ENCODE measurements around the gene MOB3A.
"Not testable (repeated sequence)": the region's sequence is repeated elsewhere in the genome, so short reads cannot be mapped to it uniquely, and the experiment has no call there.

Gene MOB3A

DNA sequence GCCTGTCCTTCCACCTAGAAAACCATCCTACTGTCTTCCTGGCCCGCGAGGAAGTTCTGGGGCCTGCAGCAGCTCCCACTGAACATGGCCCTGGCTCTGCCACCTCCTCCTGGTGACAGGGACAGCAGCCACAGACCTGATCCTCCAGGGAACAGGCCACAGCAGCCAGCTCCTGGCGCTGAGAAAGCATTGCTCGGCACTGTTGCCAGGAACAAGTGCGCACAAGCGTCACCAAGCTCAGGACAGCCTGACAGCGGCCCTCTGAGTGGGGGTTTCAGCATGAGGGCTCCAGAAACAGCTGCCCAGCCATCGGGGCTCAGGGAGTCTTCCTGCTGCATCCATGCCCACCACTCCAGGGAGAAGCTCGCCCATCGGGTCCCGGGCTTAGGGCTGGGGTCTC lies 33.4 kb upstream of the MOB3A start:
- no peaks in the 10 kb centered on the region for H3K27me3 Mint-ChIP-seq
- no peaks in the 10 kb centered on the region for H3K4me1 Mint-ChIP-seq
- H3K27ac Mint-ChIP-seq, result peak overlapping the region; percentile 19 to 57
- no peak overlapping the region for H3K4me3 Mint-ChIP-seq
- ATAC-seq (no peak), DNase-seq (no peak)
- no peaks in the 10 kb centered on the region for H3K9me3 Mint-ChIP-seq

DNA sequence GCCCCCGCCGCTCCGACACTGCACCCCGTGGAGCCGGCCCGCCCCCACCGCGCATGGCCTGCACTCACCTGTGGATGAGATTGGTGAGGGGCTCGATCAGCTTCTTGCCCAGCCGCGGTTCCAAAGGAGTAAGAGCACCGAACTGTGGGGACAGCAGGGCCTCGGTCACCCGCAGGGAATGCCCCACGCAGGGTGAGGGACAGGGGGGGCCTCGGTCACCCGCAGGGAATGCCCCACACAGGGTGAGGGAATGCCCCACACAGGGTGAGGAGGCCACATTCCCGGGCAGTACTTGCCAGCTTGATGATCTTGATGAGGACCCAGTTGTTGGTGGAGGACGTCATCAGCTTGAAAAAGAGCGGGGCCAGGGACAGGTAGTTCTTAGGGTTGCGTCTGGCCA lies 32.9 kb upstream of the MOB3A start:
- H3K9me3 Mint-ChIP-seq, result no peaks in the 10 kb centered on the region
- no peak for DNase-seq
- H3K4me3 Mint-ChIP-seq, result no peak overlapping the region
- no peaks in the 10 kb centered on the region for H3K4me1 Mint-ChIP-seq
- H3K27me3 Mint-ChIP-seq, result no peaks in the 10 kb centered on the region
- no peak for ATAC-seq
- peak overlapping the region in 1 of 2 donors; percentile 19 for H3K27ac Mint-ChIP-seq

DNA sequence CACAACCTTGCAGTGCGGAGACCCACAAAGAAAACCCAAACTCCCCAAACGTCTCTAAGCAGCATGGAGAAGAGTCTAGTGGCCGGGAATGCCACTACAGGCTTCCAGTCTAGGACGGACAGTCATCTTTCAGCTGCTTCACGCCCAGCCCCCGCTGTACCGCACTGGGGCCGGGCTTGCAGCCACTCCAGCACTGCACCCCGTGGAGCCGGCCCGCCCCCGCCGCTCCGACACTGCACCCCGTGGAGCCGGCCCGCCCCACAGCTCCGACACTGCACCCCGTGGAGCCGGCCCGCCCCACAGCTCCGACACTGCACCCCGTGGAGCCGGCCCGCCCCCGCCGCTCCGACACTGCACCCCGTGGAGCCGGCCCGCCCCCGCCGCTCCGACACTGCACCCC lies 32.1 kb upstream of the MOB3A start:
- not testable (repeated sequence) for H3K4me1 Mint-ChIP-seq, DNase-seq, H3K27me3 Mint-ChIP-seq, ATAC-seq, H3K9me3 Mint-ChIP-seq, H3K4me3 Mint-ChIP-seq, H3K27ac Mint-ChIP-seq

DNA sequence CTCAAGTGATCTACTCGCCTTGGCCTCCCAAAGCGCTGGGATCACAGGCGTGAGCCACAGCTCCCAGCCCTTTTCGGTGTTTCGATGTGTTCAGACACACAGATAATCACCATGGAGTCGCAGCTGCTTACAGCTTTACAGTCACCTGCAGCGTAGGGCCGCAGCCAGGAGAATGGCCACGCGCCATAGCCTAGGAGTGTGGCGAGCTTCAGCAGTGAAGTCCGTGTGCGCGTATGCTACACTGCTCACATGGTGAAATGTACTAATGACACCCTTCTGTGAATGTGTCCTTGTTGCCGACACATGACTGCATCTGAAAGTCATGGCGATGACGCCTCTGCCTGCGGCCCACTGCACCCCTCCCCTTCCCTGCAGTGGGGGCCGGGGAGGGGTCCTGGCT lies 31.6 kb upstream of the MOB3A start:
- no peak for ATAC-seq
- no peak for DNase-seq
- no peaks in the 10 kb centered on the region for H3K27me3 Mint-ChIP-seq

DNA sequence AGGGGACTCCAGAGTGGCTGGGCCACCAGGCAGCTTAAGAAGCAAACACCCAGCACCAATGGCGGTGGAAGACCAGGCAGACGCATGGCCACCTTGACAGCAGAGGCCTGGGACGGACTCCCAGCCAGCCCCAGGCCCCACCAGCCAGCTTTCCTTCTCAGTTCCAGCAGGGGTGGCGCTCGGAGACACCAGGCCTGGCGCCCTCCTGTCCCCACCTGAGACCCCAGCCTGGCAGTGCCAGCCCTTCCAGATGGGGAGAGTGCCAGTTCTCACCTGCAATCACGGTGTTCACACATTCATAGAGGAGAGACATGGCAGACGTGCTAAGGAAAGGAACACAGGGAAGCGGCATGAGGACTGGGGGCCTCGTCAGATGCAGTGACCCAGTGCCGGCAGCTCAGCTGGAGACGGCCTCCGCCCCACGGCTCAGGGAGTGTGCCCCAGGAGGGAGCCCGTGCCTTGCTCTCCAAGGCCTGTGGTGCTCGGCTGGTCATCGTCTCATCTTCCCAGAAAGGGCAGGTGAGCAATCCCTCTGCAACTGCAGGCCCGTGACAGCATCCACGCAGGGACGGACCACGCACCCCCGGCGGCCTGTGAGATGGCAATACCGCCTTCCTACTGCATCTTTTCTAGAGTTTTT lies 30.9 kb upstream of the MOB3A start:
- H3K4me3 Mint-ChIP-seq, result no peak overlapping the region
- no peak for ATAC-seq
- no peaks in the 10 kb centered on the region for H3K9me3 Mint-ChIP-seq

More for the DNA sequence above, 31.6 kb upstream of the MOB3A start:
- Mint-ChIP-seq H3K4me3 (no peak overlapping the region), H3K4me1 (no peaks in the 10 kb centered on the region), H3K9me3 (no peaks in the 10 kb centered on the region), H3K27ac (no peak overlapping the region)

DNA sequence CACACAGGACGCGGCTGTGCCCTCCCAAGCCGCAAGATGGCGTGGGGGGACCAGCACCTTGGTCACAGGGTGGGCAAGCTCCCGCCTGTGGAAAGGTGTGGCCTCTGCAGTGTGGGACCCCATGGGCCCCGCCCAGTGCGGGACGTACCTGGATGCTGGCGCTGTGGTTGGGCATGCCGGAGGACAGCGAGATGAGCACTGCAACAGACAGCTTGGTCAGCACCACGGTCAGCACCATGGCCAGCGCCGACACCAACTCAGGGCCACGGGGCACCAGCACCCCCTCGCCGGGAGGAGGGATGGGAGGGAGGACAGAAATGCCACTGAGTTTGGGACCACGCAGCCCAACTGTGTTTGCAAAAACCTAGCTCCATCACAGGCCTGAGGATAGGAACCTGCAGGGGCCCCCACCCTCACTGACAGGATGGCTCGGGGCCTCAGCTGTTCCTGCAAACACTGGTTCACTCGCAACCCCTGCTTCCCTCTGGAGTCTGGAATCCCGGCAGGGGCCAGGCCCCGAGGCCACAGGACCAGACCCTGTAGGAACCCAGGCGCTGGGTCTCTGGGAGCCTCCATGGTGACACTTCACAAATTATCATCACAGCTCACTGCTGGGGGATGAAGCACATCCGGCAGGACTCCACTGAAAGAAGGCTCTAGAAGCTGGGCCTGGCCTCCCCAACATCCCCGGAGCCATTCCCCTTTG lies 27.7 kb upstream of the MOB3A start:
- peak overlapping the region in 1 of 2 donors; percentile 67 for H3K27ac Mint-ChIP-seq
- DNase-seq (no peak), ATAC-seq (peak; percentile 15)
- no peak overlapping the region for H3K4me3 Mint-ChIP-seq
- no peaks in the 10 kb centered on the region for H3K4me1 Mint-ChIP-seq
- H3K27me3 Mint-ChIP-seq, result no peaks in the 10 kb centered on the region
- no peaks in the 10 kb centered on the region for H3K9me3 Mint-ChIP-seq

More for the DNA sequence above, 30.9 kb upstream of the MOB3A start:
- no peaks in the 10 kb centered on the region for H3K27me3 Mint-ChIP-seq
- no peak for DNase-seq
- no peak overlapping the region for H3K27ac Mint-ChIP-seq
- H3K4me1 Mint-ChIP-seq, result no peaks in the 10 kb centered on the region

DNA sequence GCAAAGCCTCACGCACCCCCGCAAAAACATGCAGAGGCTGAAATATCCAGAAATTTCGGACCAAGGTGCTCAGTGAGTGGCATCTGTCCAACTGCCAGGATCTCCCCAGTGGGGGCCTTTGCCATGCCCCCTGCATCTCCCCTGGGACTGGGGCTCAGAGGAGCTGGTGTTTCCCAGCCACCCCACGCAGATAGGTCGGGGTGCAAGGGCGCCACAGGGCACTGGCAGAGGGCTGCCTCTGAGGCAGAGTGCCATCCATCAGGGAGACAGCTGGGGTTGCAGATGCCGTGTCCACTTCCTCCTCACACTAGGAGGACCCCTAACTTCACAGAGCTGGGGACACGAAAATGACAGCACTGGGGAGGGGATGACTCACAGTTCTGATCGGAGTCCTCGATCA lies 26.9 kb upstream of the MOB3A start:
- DNase-seq (no peak), ATAC-seq (no peak)
- Mint-ChIP-seq H3K27me3 (no peaks in the 10 kb centered on the region), H3K27ac (no peak overlapping the region), H3K4me3 (no peak overlapping the region), H3K4me1 (no peaks in the 10 kb centered on the region), H3K9me3 (no peaks in the 10 kb centered on the region)

DNA sequence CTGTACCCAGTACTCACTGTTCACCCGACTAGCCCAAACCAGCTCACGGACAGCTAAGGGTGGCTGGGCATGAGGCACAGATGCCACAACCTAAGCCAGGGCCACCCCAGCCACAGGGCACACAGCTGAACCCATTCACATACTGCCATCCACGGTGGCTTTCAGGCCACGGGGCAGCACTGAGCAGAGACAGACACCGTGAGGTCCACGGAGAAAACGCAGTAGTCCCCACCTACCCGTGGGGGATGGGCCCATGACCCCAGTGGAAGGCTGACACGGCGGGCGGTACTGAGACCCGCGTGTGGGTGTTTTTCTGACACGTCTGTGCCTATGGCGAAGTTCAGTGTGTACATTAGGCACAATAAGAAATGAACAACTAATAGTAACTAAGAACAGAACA lies 26.1 kb upstream of the MOB3A start:
- Mint-ChIP-seq H3K9me3 (no peaks in the 10 kb centered on the region), H3K27ac (no peak overlapping the region), H3K4me3 (no peak overlapping the region), H3K4me1 (no peaks in the 10 kb centered on the region), H3K27me3 (no peaks in the 10 kb centered on the region)
- DNase-seq (no peak), ATAC-seq (no peak)

DNA sequence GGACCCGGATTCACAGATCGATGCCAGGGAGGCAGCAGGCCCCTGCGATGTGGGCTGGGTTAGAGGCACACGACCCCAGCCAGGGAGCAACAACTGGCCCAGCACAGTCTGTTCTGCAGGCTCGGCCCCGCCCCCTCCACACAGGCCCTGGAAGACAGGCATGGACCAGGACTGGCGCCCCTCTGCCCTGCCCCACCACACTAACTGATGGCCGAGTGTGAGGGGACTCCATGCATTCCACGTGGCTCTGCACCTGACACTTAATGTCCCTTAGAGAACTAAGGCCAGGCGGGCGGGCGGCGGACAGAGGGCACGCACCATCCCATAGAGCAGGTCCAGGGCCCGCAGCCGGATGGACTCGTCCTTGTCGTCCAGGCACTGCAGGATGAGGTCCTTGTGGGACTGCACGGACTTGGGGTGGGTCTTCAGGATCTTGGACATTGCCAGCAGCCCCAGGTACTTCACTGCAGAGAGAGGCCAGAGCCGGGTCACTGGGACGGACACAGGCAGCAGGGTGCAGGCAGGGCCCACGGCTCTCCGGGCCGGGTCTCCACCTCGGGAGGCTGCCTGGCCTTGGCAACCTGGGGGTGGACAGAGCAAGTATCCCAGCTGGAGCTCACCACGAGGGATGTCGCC lies 25.4 kb upstream of the MOB3A start:
- ATAC-seq, result no peak
- Mint-ChIP-seq H3K27me3 (no peaks in the 10 kb centered on the region), H3K4me1 (no peaks in the 10 kb centered on the region), H3K27ac (no peak overlapping the region), H3K9me3 (no peaks in the 10 kb centered on the region), H3K4me3 (no peak overlapping the region)
- no peak for DNase-seq

DNA sequence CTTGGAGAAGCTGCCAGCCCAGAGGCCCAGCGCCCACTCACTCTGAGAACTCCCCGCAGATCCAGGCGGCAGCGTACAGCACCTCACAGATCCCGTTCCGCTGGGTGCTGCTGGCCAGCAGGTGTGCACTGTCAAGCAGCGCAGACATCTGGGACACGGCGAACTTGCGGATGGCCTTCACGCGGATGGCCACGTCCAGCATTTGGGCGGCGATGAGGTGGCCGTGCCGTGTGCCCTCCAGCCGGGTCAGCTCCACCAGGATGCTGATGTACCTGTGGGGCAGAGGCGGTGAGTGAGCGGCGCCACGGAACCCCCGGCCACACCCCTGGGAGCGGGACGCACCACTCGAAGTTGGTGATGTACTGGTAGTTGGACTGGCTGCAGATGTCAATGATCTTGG lies 24.7 kb upstream of the MOB3A start:
- H3K4me3 Mint-ChIP-seq, result no peak overlapping the region
- H3K9me3 Mint-ChIP-seq, result no peaks in the 10 kb centered on the region
- H3K27ac Mint-ChIP-seq, result no peak overlapping the region
- no peaks in the 10 kb centered on the region for H3K4me1 Mint-ChIP-seq
- DNase-seq (no peak), ATAC-seq (no peak)
- no peaks in the 10 kb centered on the region for H3K27me3 Mint-ChIP-seq

DNA sequence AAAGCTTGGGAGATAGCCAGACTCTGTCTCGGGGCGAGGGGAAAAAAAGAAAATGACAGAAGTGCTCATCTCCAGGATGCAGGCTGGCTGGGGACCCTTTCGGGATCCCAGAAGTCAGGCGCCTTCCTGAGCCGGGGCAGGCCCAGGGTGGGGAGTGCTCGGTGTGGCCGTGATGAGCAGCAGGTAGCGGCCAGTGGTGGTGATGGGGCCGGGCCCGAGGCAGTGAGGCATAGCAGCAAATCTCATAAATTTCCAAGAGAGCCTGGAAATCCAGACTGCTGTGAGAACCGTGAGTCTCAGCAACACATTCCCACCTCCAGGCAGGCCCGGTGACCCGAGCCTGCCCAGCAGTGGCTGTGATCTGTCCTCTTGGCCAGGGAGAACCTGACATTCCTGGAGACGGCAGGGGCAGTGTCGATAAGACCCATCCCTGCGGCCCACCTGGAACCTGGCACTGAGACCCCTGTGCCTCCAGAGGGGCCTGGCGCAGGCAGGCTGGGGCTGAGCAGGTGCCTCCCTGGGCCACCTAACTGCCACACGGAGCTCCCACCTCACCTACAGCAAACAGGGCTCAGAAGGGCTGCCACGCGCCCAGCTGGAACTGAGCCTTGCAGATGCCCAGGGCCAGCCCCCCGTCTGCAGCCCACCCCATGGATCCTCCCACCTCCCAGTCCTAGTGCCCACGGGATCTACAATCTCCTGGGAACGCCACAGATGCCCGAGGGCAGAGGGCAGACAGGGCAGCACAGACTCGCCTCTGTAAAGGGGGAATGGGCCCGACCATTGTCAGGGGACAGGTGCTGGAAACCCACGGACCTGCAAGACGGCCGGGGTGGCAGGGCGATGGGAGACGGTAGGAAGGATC lies 24.0 kb upstream of the MOB3A start:
- Mint-ChIP-seq H3K4me3 (no peak overlapping the region), H3K9me3 (no peaks in the 10 kb centered on the region)
- no peak for ATAC-seq

DNA sequence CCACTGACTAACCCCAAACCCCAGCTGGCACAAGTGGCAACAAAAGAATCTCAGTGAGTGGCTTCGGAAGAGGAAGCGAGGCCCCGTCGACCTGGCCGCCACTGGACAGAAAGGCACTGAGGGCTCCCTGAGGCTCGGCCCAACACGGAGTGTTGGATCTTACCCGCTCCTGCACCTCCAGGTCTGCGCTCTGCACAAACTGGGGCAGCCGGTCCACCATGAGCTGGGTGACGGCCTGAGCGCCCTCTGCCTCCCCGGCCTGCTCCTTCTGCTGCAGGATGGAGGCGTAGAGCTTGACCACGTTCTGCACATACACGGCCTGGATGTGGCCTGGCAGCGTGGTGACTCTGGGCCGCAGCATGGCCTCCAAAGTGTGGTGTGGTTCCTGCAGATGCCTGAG lies 22.3 kb upstream of the MOB3A start:
- Mint-ChIP-seq H3K9me3 (no peaks in the 10 kb centered on the region), H3K27ac (no peak overlapping the region), H3K4me1 (peaks cover 14% of the 10 kb centered on the region), H3K27me3 (no peaks in the 10 kb centered on the region), H3K4me3 (no peak overlapping the region)
- no peak for DNase-seq
- no peak for ATAC-seq

More for the DNA sequence above, 24.0 kb upstream of the MOB3A start:
- DNase-seq, result no peak
- Mint-ChIP-seq H3K4me1 (peaks cover 3% of the 10 kb centered on the region), H3K27me3 (no peaks in the 10 kb centered on the region), H3K27ac (no peak overlapping the region)

DNA sequence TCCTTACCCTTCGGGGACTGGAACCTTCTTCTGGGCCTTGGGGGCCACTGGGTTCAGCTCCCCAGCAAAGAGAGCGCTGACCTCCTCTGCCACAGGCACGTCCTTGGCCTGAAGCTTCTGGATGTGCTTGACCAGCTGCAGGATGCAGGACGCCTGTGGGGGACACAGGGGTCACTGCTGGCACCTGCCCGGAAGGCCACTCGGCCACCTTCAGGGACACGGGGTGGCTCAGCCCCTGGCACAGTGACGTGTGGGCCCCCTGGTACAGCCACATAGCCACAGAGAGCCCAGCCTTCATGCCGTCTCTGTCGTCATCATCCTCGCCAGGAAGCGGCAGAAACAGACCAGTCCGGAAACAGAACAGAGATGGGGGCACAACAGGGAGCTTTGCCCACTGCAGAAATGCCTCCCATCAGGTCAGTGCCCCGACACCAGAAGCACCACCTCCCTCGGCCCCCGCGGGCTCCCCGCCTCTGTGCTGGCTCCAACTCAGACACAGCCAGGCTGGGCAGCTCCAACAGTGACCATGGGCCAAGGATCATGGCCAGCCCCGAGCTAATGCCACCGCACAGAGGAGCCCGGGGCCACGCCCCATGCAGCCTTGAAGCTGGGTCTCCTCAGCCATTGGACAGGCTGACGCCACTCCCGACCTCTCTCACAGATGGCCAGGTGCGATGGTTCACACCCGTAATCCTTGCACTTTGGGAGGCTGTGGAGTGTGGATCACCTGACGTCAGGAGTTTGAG lies 21.3 kb upstream of the MOB3A start:
- H3K27ac Mint-ChIP-seq, result no peak overlapping the region
- no peaks in the 10 kb centered on the region for H3K9me3 Mint-ChIP-seq
- no peak overlapping the region for H3K4me3 Mint-ChIP-seq
- H3K4me1 Mint-ChIP-seq, result peaks cover 22% of the 10 kb centered on the region
- H3K27me3 Mint-ChIP-seq, result no peaks in the 10 kb centered on the region
- DNase-seq (no peak), ATAC-seq (no peak)

DNA sequence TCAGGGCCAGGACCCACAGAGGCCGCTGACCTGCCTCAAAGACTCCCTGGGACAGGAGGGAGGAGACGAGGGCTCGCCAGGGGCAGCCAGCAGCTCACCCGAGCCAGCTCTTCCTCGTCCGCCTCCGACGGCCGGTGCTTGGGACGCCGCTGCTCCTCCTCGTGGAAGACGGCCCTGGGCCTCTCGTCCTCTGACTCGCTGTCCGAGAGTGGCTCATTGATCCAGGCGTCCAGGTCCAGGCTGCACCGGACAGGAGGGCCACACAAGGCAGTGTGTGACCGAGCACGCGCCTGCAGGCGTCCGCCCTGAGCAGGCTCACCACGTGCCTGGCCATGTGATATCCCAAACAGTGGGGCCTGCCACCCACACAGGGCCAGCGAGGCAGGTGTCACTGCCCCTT lies 20.4 kb upstream of the MOB3A start:
- Mint-ChIP-seq H3K27me3 (no peaks in the 10 kb centered on the region), H3K4me1 (peaks cover 26% of the 10 kb centered on the region), H3K27ac (peak overlapping the region in 1 of 2 donors; percentile 60), H3K9me3 (no peaks in the 10 kb centered on the region), H3K4me3 (no peak overlapping the region)
- ATAC-seq (no peak), DNase-seq (no peak)

DNA sequence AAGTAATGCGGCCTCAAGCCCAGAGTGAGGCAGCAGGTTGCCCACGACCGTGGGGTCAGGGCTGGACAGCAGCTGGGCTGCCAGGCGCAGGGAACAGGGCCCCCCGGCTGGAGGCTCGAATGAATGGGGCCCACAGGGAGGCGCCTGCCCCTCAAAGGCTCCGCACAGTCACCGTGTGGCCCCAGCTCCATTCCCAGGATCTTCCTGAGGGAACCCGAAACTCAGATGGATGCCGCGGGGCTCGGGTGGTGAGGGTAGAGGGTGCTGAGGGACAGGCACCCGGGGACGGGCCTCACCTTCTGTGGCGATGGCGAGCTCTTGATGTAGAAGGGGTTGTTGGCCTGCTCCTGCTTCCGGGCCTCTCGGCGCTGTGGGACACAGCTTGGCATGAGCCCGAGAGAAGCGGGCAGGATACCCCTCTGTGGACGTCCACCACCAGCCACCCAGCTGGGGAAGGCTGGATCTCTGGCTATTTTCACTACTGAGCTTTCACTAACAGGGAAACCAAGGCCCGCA lies 19.8 kb upstream of the MOB3A start:
- H3K9me3 Mint-ChIP-seq, result no peaks in the 10 kb centered on the region
- no peaks in the 10 kb centered on the region for H3K27me3 Mint-ChIP-seq
- H3K27ac Mint-ChIP-seq, result peak overlapping the region in 1 of 2 donors; percentile 82
- ATAC-seq, result no peak
- H3K4me1 Mint-ChIP-seq, result peaks cover 26% of the 10 kb centered on the region
- H3K4me3 Mint-ChIP-seq, result no peak overlapping the region
- no peak for DNase-seq

All from stimulated activated naive CD8-positive, alpha-beta T cell treated with anti-CD3 and anti-CD28 coated beads, Interleukin-15, amount 100 ng/mL, for 72 hours (primary cell).